IPS DF 6.9 (cell line): ENCODE data around the gene RUVBL1.
"Not testable (repeated sequence)": the region's sequence is repeated elsewhere in the genome, so short reads cannot be mapped to it uniquely, and the experiment has no call there.

Experiments
- DNase-seq: peaks from one replicate; pipeline ENCODE4 v3.0.0-alpha.2; 2013; ENCODE audit warnings: low read depth, low spot score
- H3K27ac ChIP-seq: one replicate; pipeline ENCODE4 v1.5.1; 2013; ENCODE audit warnings: low read length, control low read depth
- H3K27me3 ChIP-seq: 2 replicates; pipeline ENCODE4 v1.6.1; 2013; ENCODE audit warnings: mild to moderate bottlenecking, low read length; ENCODE audit not compliant: control insufficient read depth, insufficient read depth
- H3K36me3 ChIP-seq: 2 replicates; pipeline ENCODE4 v1.6.1; 2013; ENCODE audit warnings: low read length; ENCODE audit not compliant: control insufficient read depth, insufficient read depth
- H3K4me1 ChIP-seq: 2 replicates; pipeline ENCODE4 v1.6.1; 2013; ENCODE audit warnings: low read length; ENCODE audit not compliant: control insufficient read depth, insufficient read depth
- H3K4me3 ChIP-seq: 2 replicates; pipeline ENCODE4 v1.5.1; 2013; ENCODE audit warnings: mild to moderate bottlenecking, low read length
- H3K9me3 ChIP-seq: 2 replicates; pipeline ENCODE4 v1.6.1; 2013; ENCODE audit warnings: low read length, inconsistent platforms; ENCODE audit not compliant: control insufficient read depth, insufficient read depth
- WGBS: extraction: QIAGEN DNeasy Blood & Tissue Kit; methylation state at CpG from one replicate; pipeline ENCODE4 v1.1.7; 2013; ENCODE audit warnings: mixed read lengths, missing lambda C conversion rate; ENCODE audit not compliant: insufficient read length, insufficient coverage; 5-methylcytosine and 5-hydroxymethylcytosine counted together

The RUVBL1 gene

GRCh38 chr3:128155616-128156360, 32.2 kb upstream of the RUVBL1 start:
- Histone ChIP-seq H3K4me3 (no peak overlapping the region), H3K27me3 (no peaks in the 10 kb centered on the region), H3K27ac (no peak overlapping the region), H3K36me3 (no peaks in the 10 kb centered on the region), H3K9me3 (no peaks in the 10 kb centered on the region), H3K4me1 (no peaks in the 10 kb centered on the region)
- no peak for DNase-seq
- 100% methylated on average over 1 of the region's 3 CpGs for WGBS

- no CpG with 5 or more reads among the region's 16 CpGs for WGBS
- not testable (repeated sequence) for H3K9me3 ChIP-seq, H3K36me3 ChIP-seq, DNase-seq, H3K4me1 ChIP-seq, H3K27me3 ChIP-seq, H3K4me3 ChIP-seq, H3K27ac ChIP-seq
These were observed 30.7 kb upstream of the RUVBL1 start for GRCh38 chr3:128154354-128154753.

GRCh38 chr3:128153156-128154041, 29.8 kb upstream of the RUVBL1 start, which contains the start of gene EEFSEC:
Gene EEFSEC, plus strand, starts transcription at chr3:128153481. Its CDS starts 27 bp downstream, at chr3:128153508.
- no peaks in the 10 kb centered on the region for H3K27me3 ChIP-seq
- no peak within 1 kb of the TSS for H3K27ac ChIP-seq
- no peaks in the 10 kb centered on the region for H3K4me1 ChIP-seq
- H3K9me3 ChIP-seq = no peaks in the 10 kb centered on the region
- H3K4me3 ChIP-seq = peak within 1 kb of the TSS; percentile 95
- H3K36me3 ChIP-seq = no peaks in the 10 kb centered on the region
- DNase-seq = no peak
- WGBS = no CpG with 5 or more reads among the region's 96 CpGs

GRCh38 chr3:128152419-128153155, 29.0 kb upstream of the RUVBL1 start:
- DNase-seq = no peak
- Histone ChIP-seq H3K27ac (no peak overlapping the region), H3K36me3 (no peaks in the 10 kb centered on the region), H3K4me1 (no peaks in the 10 kb centered on the region), H3K9me3 (no peaks in the 10 kb centered on the region), H3K27me3 (no peaks in the 10 kb centered on the region), H3K4me3 (peak overlapping the region; percentile 95; the same call in 1 of the 2 replicates)
- WGBS = no CpG with 5 or more reads among the region's 29 CpGs

GRCh38 chr3:128151758-128152274, 28.2 kb upstream of the RUVBL1 start:
- WGBS = no CpG with 5 or more reads among the region's 5 CpGs
- H3K36me3 ChIP-seq = no peaks in the 10 kb centered on the region
- no peak for DNase-seq
- no peaks in the 10 kb centered on the region for H3K9me3 ChIP-seq
- no peak overlapping the region for H3K27ac ChIP-seq
- no peak overlapping the region for H3K4me3 ChIP-seq
- H3K4me1 ChIP-seq = no peaks in the 10 kb centered on the region
- H3K27me3 ChIP-seq = no peaks in the 10 kb centered on the region

GRCh38 chr3:128149650-128150049, 26.0 kb upstream of the RUVBL1 start:
- no peak overlapping the region for H3K4me3 ChIP-seq
- H3K27me3 ChIP-seq = no peaks in the 10 kb centered on the region
- WGBS = no CpG with 5 or more reads among the region's 5 CpGs
- DNase-seq = no peak
- H3K36me3 ChIP-seq = no peaks in the 10 kb centered on the region
- no peaks in the 10 kb centered on the region for H3K4me1 ChIP-seq
- no peak overlapping the region for H3K27ac ChIP-seq
- H3K9me3 ChIP-seq = no peaks in the 10 kb centered on the region

GRCh38 chr3:128146201-128146600, 22.6 kb upstream of the RUVBL1 start:
- DNase-seq = no peak
- Histone ChIP-seq H3K27ac (no peak overlapping the region), H3K4me1 (no peaks in the 10 kb centered on the region), H3K4me3 (no peak overlapping the region), H3K9me3 (no peaks in the 10 kb centered on the region), H3K27me3 (no peaks in the 10 kb centered on the region), H3K36me3 (no peaks in the 10 kb centered on the region)
- WGBS = no CpG with 5 or more reads among the region's 14 CpGs

- no peaks in the 10 kb centered on the region for H3K36me3 ChIP-seq
- WGBS = no CpG with 5 or more reads among the region's 6 CpGs
- no peak for DNase-seq
- no peaks in the 10 kb centered on the region for H3K27me3 ChIP-seq
- H3K4me3 ChIP-seq = no peak overlapping the region
- no peaks in the 10 kb centered on the region for H3K9me3 ChIP-seq
- no peak overlapping the region for H3K27ac ChIP-seq
- no peaks in the 10 kb centered on the region for H3K4me1 ChIP-seq
These were observed 21.7 kb upstream of the RUVBL1 start for GRCh38 chr3:128145279-128145678.

GRCh38 chr3:128144512-128145187, 21.0 kb upstream of the RUVBL1 start:
- DNase-seq = no peak
- Histone ChIP-seq H3K27ac (no peak overlapping the region), H3K9me3 (no peaks in the 10 kb centered on the region)

More at GRCh38 chr3:128144512-128145187, 21.0 kb upstream of the RUVBL1 start:
- Histone ChIP-seq H3K27me3 (no peaks in the 10 kb centered on the region), H3K4me3 (no peak overlapping the region), H3K36me3 (no peaks in the 10 kb centered on the region), H3K4me1 (no peaks in the 10 kb centered on the region)
- no CpG with 5 or more reads among the region's 5 CpGs for WGBS
